SJSA1 (cell line): ENCODE data around the gene DNAJC8. TPM values are rescaled to one million over a fixed set of nuclear protein-coding genes. Genes with fewer than 3 reads are reported as not detected.

Experiments
- DNase-seq, 2 experiments: peaks; one replicate each; pipeline ENCODE4 v3.0.0-alpha.2; 2015 to 2020; ENCODE audit warnings: low spot score in 2 of 2, low read depth in 1 of 2
- H3K27ac ChIP-seq: fragments of 250-450 bp; sonication (Bioruptor Pico); 2 replicates; pipeline ENCODE4 v1.5.1; 2020; ENCODE audit warnings: mild to moderate bottlenecking, moderate library complexity
- H3K27me3 ChIP-seq: fragments of 250-450 bp; sonication (Bioruptor Pico); replicated peaks from 2 replicates; pipeline ENCODE4 v1.5.1; 2020; ENCODE audit warnings: mild to moderate bottlenecking, moderate library complexity
- H3K36me3 ChIP-seq: fragments of 250-450 bp; sonication (Bioruptor Pico); 2 replicates; pipeline ENCODE4 v1.5.1; 2020; ENCODE audit warnings: mild to moderate bottlenecking
- H3K4me1 ChIP-seq: fragments of 250-450 bp; sonication (Bioruptor Pico); replicated peaks from 2 replicates; pipeline ENCODE4 v1.6.1; 2021; ENCODE audit warnings: mild to moderate bottlenecking
- H3K4me3 ChIP-seq: fragments of 250-450 bp; sonication (Bioruptor Pico); 2 replicates; pipeline ENCODE4 v1.5.1; 2020; ENCODE audit warnings: mild to moderate bottlenecking
- H3K9me3 ChIP-seq: fragments of 250-450 bp; sonication (Bioruptor Pico); replicated peaks from 2 replicates; pipeline ENCODE4 v1.5.1; 2020; ENCODE audit warnings: mild to moderate bottlenecking
- total RNA-seq: library from RNA; depleted of rRNA; stranded (reverse); fragments of >200 nt; shearing (Covaris generic); gene quantifications from 2 replicates; pipeline ENCODE4 v1.2.3, GENCODE V29; 2014

Gene DNAJC8
- total RNA-seq, 1 experiment from 2014 or later, result 116 TPM

DNA sequence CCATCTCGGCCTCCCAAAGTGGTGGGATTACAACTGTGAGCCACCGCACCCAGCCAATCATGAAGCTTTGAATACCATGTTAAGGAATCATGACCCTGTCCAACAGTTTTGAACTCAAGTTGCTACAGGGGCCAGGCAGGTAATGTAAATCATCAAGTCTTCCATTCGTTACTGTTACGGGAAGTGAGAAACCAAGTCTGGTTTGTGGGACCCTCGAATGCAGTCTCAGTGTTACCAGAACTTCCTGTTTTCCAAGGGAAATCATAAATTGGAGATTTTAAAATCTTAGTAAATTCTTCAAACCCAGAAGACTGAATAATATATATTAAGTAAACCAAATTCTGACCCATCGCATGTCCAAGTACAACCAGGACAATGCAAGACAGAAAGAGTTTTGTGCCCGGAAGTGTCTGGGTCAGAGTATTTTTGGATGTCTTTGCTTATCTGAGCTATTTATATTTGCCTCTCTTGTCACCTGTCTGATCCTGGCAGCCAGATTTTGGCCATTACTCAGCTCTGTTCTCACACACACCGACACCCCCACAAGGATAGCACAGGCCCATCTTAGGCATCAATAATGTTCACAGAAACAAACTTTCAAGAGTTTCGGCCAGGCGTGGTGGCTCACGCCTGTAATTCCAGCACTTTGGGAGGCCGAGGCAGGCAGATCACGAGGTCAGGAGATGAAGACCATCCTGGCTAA lies 11.9 kb upstream of the DNAJC8 start:
- Histone ChIP-seq H3K4me3 (no peak overlapping the region), H3K4me1 (peaks cover 23% of the 10 kb centered on the region), H3K36me3 (no peaks in the 10 kb centered on the region), H3K27me3 (no peaks in the 10 kb centered on the region), H3K9me3 (no peaks in the 10 kb centered on the region), H3K27ac (no peak overlapping the region)
- DNase-seq, result no peak

DNA sequence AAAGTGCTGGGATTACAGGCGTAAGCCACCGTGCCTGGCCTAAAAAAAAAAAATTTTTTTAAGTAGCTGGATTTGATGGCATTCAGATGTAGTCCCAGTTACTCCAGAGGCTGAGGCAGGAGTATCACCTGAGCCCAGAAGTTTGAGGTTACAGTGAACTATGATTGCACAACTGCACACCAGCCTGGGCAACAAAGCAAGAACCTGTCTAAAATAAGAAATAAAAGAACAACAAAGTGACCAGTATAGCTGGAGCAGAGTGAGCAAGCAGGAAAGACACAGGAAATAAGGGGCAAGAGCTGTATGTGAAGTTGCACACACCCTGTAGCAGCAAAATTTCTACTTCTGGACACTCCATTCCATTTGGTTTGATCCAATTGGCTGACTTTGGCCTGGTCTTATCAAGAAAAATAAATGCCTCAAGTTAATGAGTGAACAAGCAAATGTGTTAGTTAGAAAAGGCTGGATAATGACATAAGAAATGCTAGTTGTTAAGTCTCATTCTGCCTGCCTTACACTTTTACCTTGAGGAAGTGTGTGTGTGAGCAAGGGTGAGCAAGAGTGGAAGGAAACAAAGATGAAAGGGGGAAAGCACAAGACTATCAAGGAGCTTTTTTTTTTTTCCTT lies 11.0 kb upstream of the DNAJC8 start:
- DNase-seq, result no peak
- Histone ChIP-seq H3K27ac (no peak overlapping the region), H3K4me1 (peaks cover 14% of the 10 kb centered on the region), H3K9me3 (no peaks in the 10 kb centered on the region), H3K4me3 (no peak overlapping the region), H3K27me3 (no peaks in the 10 kb centered on the region), H3K36me3 (no peaks in the 10 kb centered on the region)

DNA sequence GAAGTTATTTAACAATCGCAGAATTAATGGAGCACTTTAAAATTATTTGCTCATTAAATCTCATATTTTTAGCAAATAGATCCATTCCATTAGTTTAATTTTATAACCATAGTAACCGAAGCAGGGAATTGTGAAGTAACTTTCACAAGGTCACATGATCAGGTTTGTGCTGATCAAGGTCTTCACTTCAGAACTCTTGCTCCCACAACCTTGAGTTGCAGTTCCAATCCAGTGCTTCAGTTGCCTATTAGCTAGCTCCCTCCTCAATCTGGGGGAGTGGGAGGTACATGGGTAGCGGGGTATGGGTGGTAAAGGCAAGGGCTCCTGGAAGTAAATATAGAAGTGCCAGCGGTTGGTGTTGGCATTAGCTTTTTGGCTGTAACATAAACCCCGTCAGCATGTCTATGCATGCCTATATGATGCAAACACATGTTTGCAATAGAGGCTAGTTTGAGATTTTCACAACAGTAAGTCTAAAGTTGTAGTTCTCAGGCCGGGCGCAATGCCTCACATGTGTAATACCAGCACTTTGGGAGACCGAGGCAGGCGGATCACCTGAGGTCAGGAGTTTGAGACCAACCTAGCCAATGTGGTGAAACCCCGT lies 8.9 kb upstream of the DNAJC8 start:
- Histone ChIP-seq H3K9me3 (no peaks in the 10 kb centered on the region), H3K4me3 (no peak overlapping the region), H3K4me1 (peaks cover 5% of the 10 kb centered on the region), H3K27ac (no peak overlapping the region), H3K27me3 (no peaks in the 10 kb centered on the region), H3K36me3 (peaks cover 13% of the 10 kb centered on the region)
- no peak for DNase-seq

DNA sequence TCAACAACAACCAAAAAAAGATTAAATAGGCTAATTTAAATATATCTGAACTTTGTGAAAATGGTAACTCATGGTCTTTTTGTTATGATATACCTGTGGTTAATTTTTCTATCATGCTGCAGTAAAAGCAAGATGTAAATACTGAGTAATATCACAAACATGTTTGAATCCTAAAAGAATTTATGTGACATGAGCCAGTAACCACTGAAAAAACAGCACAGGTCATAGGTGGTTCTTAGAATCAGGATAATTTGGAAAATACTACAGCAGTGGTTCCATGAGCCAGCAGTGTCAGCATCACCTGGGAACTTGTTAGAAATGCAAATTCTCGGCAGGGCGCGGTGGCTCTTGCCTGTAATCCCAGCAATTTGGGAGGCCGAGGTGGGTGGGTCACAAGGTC lies 7.2 kb upstream of the DNAJC8 start:
- no peak for DNase-seq
- no peak overlapping the region for H3K27ac ChIP-seq
- H3K9me3 ChIP-seq, result no peaks in the 10 kb centered on the region
- peaks cover 12% of the 10 kb centered on the region for H3K4me1 ChIP-seq
- H3K27me3 ChIP-seq, result no peaks in the 10 kb centered on the region
- no peak overlapping the region for H3K4me3 ChIP-seq
- peaks cover 16% of the 10 kb centered on the region for H3K36me3 ChIP-seq

DNA sequence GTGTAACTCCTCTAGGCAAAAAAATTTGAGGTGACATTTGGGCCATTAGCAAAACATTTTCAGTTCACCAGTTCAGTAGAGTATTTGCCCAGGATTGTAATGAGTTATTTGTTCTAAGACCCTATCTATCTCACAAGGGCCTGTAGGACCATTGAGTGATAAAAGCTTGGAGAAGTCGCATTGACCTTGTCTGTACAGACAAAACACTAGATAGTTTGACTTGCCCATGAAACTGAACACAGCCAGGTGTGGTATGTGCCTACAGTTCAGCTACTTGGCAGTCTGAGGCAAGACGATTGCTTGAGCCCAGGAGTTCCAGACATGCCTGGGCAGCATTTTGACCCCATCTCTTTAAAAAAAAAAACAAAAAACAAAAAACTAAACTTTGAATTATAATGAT lies 6.2 kb upstream of the DNAJC8 start:
- Histone ChIP-seq H3K4me1 (peaks cover 14% of the 10 kb centered on the region), H3K27me3 (no peaks in the 10 kb centered on the region), H3K36me3 (peaks cover 16% of the 10 kb centered on the region), H3K9me3 (no peaks in the 10 kb centered on the region), H3K27ac (no peak overlapping the region), H3K4me3 (no peak overlapping the region)
- DNase-seq, result no peak

DNA sequence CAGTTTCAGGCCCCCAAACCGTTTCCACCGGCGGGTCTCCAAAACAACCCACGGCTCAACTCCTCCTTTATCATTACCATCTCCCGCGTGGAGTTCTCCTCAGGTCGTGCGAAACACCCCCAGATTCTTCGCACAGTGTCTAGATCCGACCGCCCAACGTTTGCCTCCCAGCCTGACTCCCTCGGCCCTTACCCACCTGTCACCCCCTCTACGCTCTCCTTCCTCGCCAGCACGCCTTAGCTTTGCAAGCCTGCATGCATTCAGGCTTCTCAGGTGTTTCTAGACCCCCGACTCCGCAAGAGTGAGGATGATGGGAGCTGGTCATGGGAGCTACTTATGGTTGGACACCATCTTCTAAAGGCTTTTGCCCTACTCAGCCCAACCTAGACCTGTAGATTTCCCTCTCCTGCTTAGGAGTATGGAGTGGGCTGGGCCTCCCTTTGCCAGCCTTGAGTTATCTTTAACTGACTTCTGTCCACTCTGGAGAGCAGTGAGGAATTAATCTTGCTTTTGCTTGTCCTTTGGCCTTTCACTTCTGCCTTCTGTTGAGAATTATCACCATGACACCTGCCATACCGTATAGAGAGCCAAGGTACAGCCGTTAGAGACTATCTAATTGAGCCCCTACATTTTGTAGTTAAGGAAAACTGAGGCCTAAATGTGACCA lies 4.0 kb upstream of the DNAJC8 start:
- no peak for DNase-seq
- Histone ChIP-seq H3K4me1 (peaks cover 18% of the 10 kb centered on the region), H3K27me3 (no peaks in the 10 kb centered on the region), H3K9me3 (no peaks in the 10 kb centered on the region), H3K4me3 (peak overlapping the region; percentile 68), H3K36me3 (peaks cover 21% of the 10 kb centered on the region), H3K27ac (no peak overlapping the region)

DNA sequence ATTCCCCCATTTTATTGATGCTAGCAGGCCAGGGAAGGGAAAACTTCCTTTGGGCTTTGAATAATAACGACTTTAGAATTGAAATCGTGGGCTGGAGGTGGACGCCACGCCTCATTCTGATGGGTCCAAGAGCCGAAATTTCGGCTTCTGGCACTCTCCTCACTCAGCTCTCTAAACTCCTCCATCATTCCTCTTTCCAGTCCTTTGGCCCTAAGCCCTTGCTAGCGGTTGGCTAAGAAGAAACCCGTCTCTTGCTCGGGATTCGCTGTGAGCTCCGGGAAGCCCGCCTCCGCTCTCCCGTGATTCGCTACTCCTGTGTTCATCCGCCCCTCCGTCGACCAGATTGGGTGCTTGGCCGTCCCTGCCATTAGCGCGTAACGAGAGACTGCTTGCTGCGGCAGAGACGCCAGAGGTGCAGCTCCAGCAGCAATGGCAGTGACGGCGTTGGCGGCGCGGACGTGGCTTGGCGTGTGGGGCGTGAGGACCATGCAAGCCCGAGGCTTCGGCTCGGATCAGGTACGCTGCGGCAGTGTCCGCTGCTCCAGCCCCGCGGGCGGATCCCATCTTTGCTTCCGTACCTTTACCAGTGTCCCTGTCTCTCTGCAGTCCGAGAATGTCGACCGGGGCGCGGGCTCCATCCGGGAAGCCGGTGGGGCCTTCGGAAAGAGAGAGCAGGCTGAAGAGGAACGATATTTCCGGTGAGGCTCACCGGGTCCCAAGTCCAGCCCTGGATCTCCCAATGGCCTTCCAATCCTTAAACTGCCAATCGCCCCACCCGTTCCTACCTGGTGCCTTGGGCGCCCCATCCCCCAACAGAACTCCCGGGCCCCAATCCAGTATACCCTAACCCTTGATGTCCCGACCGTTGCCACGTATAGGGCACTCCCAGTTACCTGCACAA lies 3.2 kb upstream of the DNAJC8 start, which contains the start of gene ATP5IF1:
TSS of gene ATP5IF1 (plus strand) at position 370 of the 901 bp plus-strand sequence. CDS start at position 430, 60 bp downstream.
- Histone ChIP-seq H3K27ac (peak within 1 kb of the TSS; percentile 6), H3K9me3 (no peaks in the 10 kb centered on the region), H3K4me3 (peak within 1 kb of the TSS; percentile 68), H3K27me3 (no peaks in the 10 kb centered on the region), H3K4me1 (peaks cover 24% of the 10 kb centered on the region), H3K36me3 (peaks cover 21% of the 10 kb centered on the region)
- peak; percentile 93 to 97 for DNase-seq

DNA sequence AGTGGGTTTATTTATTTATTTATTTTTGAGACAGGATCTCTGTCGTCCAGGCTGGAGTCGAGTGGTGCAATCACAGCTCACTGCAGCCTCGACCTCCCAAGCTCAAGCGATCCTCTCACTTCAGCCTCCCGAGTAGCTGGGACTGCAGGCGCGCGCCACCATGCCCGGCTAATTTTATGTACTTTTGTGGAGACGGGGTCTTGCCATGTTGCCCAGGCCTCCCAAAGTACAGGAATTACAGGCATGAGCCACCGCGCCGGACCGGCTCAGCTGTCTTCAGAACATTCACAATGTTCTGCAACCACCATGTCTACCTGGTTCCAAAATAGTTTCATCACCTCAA lies 406 bp upstream of the DNAJC8 start:
- DNase-seq, result no peak
- no peak overlapping the region for H3K27ac ChIP-seq
- H3K4me3 ChIP-seq, result peak overlapping the region; percentile 78
- H3K9me3 ChIP-seq, result no peaks in the 10 kb centered on the region
- no peaks in the 10 kb centered on the region for H3K27me3 ChIP-seq
- peaks cover 46% of the 10 kb centered on the region for H3K36me3 ChIP-seq
- peaks cover 24% of the 10 kb centered on the region for H3K4me1 ChIP-seq

DNA sequence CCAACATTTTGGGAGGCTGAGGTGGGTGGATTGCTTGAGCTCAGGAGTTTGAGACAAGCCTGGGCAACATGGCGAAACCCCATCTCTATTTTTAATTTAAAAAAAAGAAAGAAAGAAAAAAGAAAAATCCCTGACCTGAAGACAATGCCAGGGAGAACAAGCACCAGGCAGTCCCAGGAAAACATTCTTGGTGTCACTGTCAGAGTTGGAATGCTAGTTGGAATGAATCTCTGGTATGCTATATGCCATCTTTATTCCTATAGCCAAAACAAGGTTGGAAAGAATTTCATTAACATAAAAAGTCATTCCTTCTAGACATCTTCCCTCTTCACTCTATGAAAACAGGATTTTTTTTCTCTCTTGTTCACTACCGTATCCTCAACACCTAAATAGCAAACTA lies 2.8 kb downstream of the DNAJC8 start:
- DNase-seq, result no peak
- H3K27ac ChIP-seq, result no peak overlapping the region
- H3K27me3 ChIP-seq, result no peaks in the 10 kb centered on the region
- H3K36me3 ChIP-seq, result peaks cover 58% of the 10 kb centered on the region
- no peaks in the 10 kb centered on the region for H3K9me3 ChIP-seq
- peaks cover 12% of the 10 kb centered on the region for H3K4me1 ChIP-seq
- H3K4me3 ChIP-seq, result no peak overlapping the region

DNA sequence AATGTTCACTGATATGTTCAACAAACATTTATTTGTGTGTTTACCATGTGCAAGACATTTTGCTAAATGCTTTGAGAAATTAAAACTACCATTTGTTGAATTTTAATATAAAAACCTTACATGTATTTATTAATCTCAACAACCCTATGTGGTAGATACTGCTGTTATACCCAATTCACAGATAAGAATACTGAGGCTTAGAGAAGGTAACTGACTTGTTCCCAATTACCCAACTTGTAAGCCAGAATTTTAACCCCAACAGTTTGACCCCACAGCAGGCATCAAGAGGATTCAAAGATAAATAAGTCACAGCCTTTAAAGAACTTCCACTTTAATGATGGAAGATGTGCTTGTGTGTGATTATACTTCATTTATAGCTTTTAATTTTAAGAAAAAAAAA lies 3.7 kb downstream of the DNAJC8 start:
- Histone ChIP-seq H3K4me3 (no peak overlapping the region), H3K4me1 (peaks cover 10% of the 10 kb centered on the region), H3K36me3 (peaks cover 68% of the 10 kb centered on the region), H3K9me3 (no peaks in the 10 kb centered on the region), H3K27me3 (no peaks in the 10 kb centered on the region), H3K27ac (no peak overlapping the region)
- DNase-seq, result no peak

DNA sequence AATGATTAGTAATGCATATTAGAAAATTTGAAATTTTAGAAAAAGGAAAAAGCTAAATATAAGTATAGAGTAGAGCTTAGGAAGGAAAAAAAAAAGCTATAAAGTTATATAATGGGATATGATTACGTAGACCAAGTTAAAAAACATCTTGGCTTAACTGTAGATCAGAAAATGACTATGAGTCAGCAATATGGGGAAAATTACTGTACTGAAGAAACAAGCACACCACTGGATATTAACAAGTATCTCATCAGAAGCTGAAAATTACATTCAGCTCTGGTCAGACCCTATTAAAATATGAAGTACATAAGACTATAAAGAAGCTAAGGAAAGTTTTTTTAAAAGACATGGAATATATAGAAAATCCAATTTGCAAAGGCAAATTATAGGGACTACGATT lies 19.5 kb downstream of the DNAJC8 start:
- H3K36me3 ChIP-seq, result peaks cover 59% of the 10 kb centered on the region
- no peak overlapping the region for H3K4me3 ChIP-seq
- H3K9me3 ChIP-seq, result no peaks in the 10 kb centered on the region
- no peak for DNase-seq
- H3K27ac ChIP-seq, result no peak overlapping the region
- H3K27me3 ChIP-seq, result no peaks in the 10 kb centered on the region
- no peaks in the 10 kb centered on the region for H3K4me1 ChIP-seq

DNA sequence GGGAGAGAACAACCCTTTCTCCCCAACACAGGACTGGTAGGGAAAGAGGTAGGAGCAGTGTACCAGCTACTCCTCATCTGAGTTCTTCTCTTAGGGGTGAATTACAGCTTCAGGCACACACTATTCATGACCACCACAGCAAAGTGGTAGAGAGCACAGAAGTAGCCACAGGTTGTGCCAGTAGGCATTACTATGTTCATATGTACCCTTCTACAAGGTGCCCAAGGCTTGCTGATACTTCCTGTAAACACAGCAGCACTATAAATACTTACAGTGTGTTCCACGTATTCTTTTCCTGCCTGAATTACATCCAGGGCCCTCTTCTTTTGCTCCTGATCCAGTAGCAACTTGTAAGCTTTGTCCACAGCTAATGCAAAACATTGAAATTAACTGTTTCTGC lies 23.1 kb downstream of the DNAJC8 start:
- Histone ChIP-seq H3K9me3 (no peaks in the 10 kb centered on the region), H3K4me3 (no peak overlapping the region)

DNA sequence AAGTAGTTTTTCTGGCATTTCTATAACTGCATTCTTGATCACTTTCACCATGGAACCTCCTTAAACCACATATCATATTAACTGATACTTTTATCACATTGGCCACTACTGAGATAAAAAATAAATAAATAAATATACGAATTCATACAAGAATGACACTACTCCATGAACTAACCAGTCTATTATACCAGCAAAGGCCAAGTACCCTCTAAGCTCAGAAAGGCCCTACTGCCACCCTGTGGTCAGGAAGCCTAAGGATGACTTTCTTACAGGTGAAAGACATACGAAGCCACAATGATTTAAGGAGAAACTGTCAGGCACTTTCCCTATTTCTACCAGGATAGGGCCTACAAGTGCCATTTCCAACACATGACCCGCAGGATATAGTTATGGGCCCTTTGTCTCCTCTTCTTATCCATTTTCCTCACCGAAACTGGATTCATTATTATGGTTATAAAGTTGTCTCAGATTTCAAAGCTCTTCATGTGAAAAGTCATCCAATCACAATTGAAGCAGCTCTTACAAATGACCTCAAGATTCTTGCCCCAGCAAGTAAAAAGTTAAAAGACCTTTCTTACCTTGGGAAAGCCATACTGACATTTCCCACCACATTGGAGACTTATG lies 23.9 kb downstream of the DNAJC8 start:
- Histone ChIP-seq H3K4me1 (no peaks in the 10 kb centered on the region), H3K27me3 (no peaks in the 10 kb centered on the region), H3K9me3 (no peaks in the 10 kb centered on the region), H3K36me3 (peaks cover 85% of the 10 kb centered on the region), H3K4me3 (no peak overlapping the region), H3K27ac (no peak overlapping the region)
- DNase-seq, result peak; percentile 65 to 66

More for the DNA sequence above, 23.1 kb downstream of the DNAJC8 start:
- DNase-seq, result no peak
- Histone ChIP-seq H3K27ac (no peak overlapping the region), H3K27me3 (no peaks in the 10 kb centered on the region), H3K36me3 (peaks cover 85% of the 10 kb centered on the region), H3K4me1 (no peaks in the 10 kb centered on the region)
